ENCODE measurements around the gene KANK4.
A peak's percentile ranks its signal among the peaks of the same experiment; 100 is the strongest.

KANK4 gene

DNA sequence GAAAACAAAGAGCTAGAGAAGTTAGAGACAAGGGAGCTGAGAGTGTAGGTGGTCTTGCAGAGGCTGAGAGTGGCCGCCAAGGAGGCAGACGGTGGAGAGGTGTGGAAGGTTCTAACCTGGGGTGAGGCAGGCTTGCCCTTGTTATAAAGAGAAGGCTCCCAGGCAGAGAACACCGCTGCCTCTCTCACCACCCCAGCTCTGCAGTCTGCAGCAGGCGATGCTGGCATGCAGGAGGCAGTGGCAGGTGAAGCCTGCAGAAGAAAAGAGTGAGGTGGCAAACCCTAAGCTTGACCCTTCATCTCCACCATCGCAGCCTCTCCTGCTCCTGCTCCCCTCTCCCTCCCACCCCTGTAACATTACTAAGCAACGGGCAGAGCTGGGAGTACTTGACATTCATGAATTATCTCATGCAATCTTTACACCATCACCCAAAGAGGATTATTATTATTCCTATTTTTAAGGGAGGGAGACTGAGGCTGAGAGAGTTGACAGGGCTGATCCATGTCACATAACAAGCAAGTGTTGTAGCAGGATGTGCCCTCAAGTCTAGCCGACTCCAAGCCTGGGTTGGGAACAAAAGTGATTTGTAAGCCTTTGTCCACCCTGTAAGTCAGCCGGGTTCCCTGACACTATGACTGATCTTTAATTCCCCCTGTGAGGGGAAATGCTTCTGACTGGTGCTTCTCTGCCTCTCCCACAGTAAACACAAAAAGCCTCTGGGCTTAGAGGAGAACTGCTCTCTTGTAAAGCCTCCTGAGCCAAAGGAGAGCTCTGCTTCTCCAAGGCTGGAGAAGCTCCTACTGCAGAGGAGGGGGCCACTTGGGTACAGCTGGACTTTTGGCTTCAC lies 36.1 kb downstream of the KANK4 start:
- H3K9me3 Mint-ChIP-seq = no peaks in the 10 kb centered on the region
- no peaks in the 10 kb centered on the region for H3K36me3 Mint-ChIP-seq (ENCODE audit: low read depth)
- no peak for DNase-seq (ENCODE audit: low spot score)
- H3K4me3 Mint-ChIP-seq = no peak overlapping the region
- H3K4me1 Mint-ChIP-seq (ENCODE audit: low read depth) = no peaks in the 10 kb centered on the region
- H3K27ac Mint-ChIP-seq = no peak overlapping the region
- H3K27me3 Mint-ChIP-seq (ENCODE audit: low read depth) = peaks cover 29% of the 10 kb centered on the region

DNA sequence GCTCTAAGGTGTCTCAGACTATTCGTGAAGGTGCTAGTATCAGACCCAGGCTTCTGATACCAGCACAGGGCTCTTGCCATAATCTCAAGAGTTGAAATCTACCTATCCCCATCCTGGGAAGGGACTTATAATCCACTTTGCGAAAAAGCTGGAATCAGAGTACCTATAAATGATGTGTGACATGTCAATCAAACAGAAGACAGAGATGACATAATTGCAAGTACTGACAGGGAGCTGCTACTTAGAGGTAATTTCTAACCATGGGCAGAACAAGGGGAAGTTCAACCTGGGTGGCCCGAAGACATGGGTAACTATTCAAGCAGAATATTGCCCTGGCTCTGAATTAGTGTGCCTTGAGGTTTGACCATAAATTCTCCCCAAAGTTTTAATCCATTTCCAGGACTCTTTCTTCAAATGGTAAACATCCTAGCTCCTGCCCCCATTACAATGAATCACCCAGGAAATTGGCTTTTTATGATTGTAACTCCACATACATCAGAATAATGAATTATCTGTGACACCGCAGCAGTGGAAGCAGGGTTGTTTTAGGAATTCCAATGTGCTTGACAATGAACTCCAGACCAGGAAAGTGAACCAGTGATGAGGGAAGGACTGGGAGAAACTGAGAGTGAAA lies 37.2 kb downstream of the KANK4 start:
- Mint-ChIP-seq H3K4me3 (no peak overlapping the region), H3K27me3 (ENCODE audit: low read depth) (peaks cover 26% of the 10 kb centered on the region), H3K36me3 (ENCODE audit: low read depth) (no peaks in the 10 kb centered on the region), H3K27ac (no peak overlapping the region), H3K9me3 (no peaks in the 10 kb centered on the region), H3K4me1 (ENCODE audit: low read depth) (no peaks in the 10 kb centered on the region)
- no peak for DNase-seq (ENCODE audit: low spot score)

GRCh38 chr1:62280960-62281465 lies 38.2 kb downstream of the KANK4 start:
- Mint-ChIP-seq H3K27ac (no peak overlapping the region), H3K4me1 (ENCODE audit: low read depth) (no peaks in the 10 kb centered on the region), H3K36me3 (ENCODE audit: low read depth) (no peaks in the 10 kb centered on the region), H3K27me3 (ENCODE audit: low read depth) (peaks cover 18% of the 10 kb centered on the region), H3K4me3 (no peak overlapping the region), H3K9me3 (no peaks in the 10 kb centered on the region)
- no peak for DNase-seq (ENCODE audit: low spot score)

DNA sequence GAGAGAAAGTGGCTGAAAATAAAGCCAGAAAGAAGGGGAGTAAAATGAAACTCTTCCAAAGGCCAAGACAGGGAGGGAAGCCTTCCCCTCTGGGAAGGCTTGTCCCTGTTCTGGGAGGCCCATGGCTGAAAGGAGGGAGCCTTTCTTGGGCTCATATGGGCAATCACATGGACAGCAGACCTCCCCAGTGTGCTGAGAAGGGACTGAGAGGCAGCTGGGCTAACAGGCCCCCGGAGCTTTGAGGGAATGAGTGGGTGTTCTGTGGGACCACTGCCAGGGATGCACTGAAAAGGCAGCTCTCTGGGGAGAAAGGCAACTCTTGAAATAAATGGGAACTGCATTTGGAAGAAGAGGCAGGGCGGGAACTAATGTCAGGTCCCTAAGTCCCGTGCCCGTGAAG lies 39.1 kb downstream of the KANK4 start:
- H3K9me3 Mint-ChIP-seq = no peaks in the 10 kb centered on the region
- H3K27ac Mint-ChIP-seq = no peak overlapping the region
- H3K4me1 Mint-ChIP-seq (ENCODE audit: low read depth) = no peaks in the 10 kb centered on the region

DNA sequence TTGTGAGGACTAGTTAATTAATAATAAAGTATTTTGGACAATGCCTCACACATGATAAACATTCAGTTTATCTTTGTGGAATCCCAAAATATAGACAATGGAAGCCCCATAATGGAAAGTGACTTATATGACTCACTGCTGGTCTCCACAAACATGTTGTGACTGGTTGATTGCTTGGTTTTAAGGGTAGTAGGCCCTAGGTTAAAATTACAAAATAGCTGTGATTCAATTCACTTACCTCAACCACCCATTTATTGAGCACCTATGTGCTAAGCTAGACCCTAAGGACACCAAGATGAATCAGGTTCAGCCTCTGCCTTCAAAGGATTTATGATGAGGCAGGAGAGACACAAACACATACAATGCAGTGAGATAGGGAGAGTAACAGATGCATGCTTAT lies 42.4 kb downstream of the KANK4 start:
- no peaks in the 10 kb centered on the region for H3K9me3 Mint-ChIP-seq
- H3K4me3 Mint-ChIP-seq = no peak overlapping the region
- H3K4me1 Mint-ChIP-seq (ENCODE audit: low read depth) = peaks cover 8% of the 10 kb centered on the region
- H3K36me3 Mint-ChIP-seq (ENCODE audit: low read depth) = no peaks in the 10 kb centered on the region
- no peak overlapping the region for H3K27ac Mint-ChIP-seq
- DNase-seq (ENCODE audit: low spot score) = no peak
- H3K27me3 Mint-ChIP-seq (ENCODE audit: low read depth) = no peaks in the 10 kb centered on the region

More for the DNA sequence above, 39.1 kb downstream of the KANK4 start:
- DNase-seq (ENCODE audit: low spot score) = no peak
- Mint-ChIP-seq H3K27me3 (ENCODE audit: low read depth) (peaks cover 12% of the 10 kb centered on the region), H3K4me3 (no peak overlapping the region), H3K36me3 (ENCODE audit: low read depth) (no peaks in the 10 kb centered on the region)

DNA sequence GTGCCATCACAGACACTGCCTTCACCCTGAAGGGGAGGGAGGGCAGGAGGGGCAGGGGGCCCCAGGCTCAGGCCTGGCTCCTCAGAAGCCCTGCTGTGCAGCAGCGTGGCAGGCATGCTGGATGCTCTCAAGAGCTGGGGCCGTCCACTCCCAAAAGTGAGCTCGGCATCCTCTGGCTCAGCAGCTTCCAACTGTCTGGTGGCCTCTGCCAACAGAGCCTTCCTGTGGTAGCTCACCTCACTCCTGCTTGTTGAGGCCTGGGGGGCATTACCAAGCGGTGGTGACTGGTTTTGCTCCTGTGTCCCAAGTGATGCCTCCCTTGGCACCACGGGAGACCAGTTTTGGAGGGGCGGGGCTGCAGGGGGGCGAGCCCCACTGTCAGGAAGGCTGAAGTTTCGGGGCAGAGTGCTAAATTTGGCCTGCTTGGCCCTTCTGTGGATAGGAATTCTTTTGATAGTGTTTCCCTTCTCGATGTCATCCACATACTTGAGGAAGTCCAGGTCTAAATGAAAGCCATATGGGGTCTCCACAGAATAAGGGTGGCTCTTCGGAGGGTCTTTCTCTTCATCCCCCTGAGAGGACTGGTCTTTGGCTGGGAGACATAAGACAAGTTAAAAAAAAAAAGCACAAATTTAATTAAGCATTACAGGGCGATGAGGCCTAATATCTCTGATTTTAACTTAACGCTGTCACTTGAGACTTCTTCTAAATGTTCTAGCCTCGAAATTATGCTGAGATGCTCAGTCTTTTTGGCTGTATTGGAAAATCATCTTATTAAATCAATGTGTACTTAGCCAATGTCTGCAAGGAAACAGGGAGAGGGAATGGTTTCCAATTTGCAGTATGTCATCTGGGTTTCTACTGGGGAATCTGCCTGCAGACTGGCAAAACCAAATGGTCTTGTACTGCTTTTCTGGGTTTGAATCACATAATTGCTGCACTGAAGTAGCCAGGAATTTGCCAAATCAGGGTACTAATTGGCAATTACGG lies 44.4 kb downstream of the KANK4 start:
- H3K9me3 Mint-ChIP-seq = no peaks in the 10 kb centered on the region
- DNase-seq (ENCODE audit: low spot score) = no peak
- H3K36me3 Mint-ChIP-seq (ENCODE audit: low read depth) = no peaks in the 10 kb centered on the region
- no peak overlapping the region for H3K4me3 Mint-ChIP-seq
- H3K27me3 Mint-ChIP-seq (ENCODE audit: low read depth) = no peaks in the 10 kb centered on the region
- no peak overlapping the region for H3K27ac Mint-ChIP-seq
- peaks cover 18% of the 10 kb centered on the region for H3K4me1 Mint-ChIP-seq (ENCODE audit: low read depth)

DNA sequence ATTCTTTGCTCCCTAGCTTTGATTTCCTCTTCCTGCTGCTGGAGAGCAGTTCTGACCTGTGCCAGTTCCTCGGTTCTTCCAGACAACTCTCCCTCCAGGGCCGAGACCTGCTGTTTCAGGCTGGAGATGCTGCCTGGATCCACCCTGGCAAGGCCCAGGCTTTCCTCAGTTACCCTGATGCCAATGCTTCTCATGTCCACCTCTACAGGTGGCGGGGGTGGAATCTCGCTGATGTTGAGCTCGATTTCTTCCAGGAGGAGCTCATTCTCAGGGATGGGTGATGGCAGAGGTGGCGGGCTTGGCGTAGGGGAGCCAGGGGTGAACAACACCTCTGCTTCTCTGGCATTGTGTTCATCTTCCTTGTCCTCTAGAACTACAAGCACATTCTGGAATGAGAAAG lies 45.3 kb downstream of the KANK4 start:
- DNase-seq (ENCODE audit: low spot score) = no peak
- no peak overlapping the region for H3K4me3 Mint-ChIP-seq
- no peaks in the 10 kb centered on the region for H3K36me3 Mint-ChIP-seq (ENCODE audit: low read depth)
- H3K27ac Mint-ChIP-seq = peak overlapping the region; percentile 17
- no peaks in the 10 kb centered on the region for H3K27me3 Mint-ChIP-seq (ENCODE audit: low read depth)
- no peaks in the 10 kb centered on the region for H3K9me3 Mint-ChIP-seq
- H3K4me1 Mint-ChIP-seq (ENCODE audit: low read depth) = peaks cover 18% of the 10 kb centered on the region

DNA sequence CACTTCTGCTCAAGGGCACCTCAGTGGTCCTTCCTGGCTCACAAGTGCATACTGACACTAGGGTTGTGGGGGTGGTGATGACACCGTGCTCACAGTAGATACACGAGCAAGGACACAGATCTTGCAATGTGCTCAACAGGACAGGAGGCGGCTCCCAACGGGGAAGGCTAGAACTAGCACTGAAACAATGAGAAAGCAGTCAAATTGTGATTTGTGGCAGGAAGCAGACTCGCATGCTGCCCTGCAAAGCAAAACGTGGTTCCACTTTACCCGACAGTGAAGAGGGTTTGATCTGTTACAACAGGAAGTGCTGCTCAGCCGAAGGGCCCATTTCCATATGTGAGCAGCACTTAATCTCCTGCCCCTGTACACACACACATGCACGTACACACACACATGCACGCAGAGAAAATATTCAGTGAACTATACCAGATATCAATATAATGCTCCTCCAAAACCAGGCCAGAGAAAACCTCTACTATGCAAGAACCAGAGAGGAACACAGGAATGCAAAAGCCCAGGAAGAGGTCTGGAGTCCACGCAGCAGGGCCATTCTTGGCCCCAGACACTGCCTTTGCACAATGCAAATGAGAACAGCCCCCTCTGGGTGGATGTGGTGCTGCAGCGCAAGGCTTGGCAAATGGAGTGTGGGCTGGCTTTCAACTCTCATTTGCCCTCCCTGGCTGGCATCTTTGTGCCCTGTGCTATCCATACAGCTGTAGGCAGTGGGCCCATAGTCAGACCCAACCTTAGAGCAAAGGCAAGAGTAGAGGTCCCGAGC lies 47.1 kb downstream of the KANK4 start:
- H3K27me3 Mint-ChIP-seq (ENCODE audit: low read depth) = no peaks in the 10 kb centered on the region
- peak; percentile 32 for DNase-seq (ENCODE audit: low spot score)
- peaks cover 18% of the 10 kb centered on the region for H3K4me1 Mint-ChIP-seq (ENCODE audit: low read depth)
- peak overlapping the region; percentile 91 for H3K27ac Mint-ChIP-seq
- peak overlapping the region; percentile 50 for H3K4me3 Mint-ChIP-seq
- H3K9me3 Mint-ChIP-seq = no peaks in the 10 kb centered on the region
- H3K36me3 Mint-ChIP-seq (ENCODE audit: low read depth) = no peaks in the 10 kb centered on the region

DNA sequence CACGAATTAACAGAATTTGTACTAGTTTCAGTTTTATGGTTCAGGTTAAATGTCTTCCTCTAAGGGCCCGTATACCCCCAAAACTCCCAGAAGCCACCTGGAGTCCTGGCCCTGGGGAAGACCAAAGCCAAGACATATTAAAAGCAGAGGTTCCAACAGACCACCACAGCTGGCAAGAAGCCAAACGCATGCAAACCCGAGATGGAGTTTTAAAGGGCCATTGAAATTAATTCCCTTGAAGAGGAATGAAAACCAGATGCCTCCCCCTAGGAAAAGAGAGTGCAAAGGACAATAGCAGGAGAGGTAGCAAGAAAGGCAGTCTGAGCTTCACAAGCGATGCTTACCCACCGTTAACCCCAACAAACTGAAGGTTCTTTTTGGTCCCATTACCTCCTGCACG lies 48.1 kb downstream of the KANK4 start:
- Mint-ChIP-seq H3K4me1 (ENCODE audit: low read depth) (peaks cover 18% of the 10 kb centered on the region), H3K27me3 (ENCODE audit: low read depth) (no peaks in the 10 kb centered on the region), H3K4me3 (no peak overlapping the region), H3K36me3 (ENCODE audit: low read depth) (no peaks in the 10 kb centered on the region), H3K27ac (no peak overlapping the region), H3K9me3 (no peaks in the 10 kb centered on the region)
- no peak for DNase-seq (ENCODE audit: low spot score)

DNA sequence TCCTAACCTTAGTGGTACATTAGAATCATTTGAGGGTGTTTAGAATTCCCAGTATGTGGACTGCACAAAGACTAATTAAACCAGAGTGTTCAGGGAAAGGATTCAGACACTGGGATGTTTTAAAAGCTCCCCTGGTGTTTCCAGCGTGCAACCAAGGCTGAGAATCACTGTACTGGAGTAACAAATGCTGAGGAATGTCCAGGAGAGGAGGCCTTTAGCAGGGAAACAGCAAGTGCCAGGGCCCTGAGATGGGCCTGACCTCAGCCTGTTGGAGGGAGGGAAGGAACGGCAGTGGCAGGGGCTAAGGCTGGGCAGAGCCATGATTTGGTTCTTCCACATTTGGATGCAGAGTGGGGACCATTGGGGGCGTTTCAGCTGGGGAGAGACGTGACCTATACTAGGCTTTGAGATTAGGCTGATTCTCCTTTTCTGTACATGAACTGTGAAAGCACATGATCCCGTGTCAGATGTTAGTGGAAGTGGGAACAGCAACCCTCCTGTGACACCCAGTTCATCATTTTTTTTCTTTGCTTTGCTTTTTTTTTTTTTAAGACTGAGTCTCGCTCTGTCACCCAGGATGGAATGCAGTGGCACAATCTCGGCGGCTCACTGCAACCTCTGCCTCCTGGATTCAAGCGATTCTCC lies 49.3 kb downstream of the KANK4 start:
- no peak for DNase-seq (ENCODE audit: low spot score)
- Mint-ChIP-seq H3K4me3 (no peak overlapping the region), H3K36me3 (ENCODE audit: low read depth) (no peaks in the 10 kb centered on the region), H3K4me1 (ENCODE audit: low read depth) (peaks cover 18% of the 10 kb centered on the region), H3K27ac (no peak overlapping the region), H3K27me3 (ENCODE audit: low read depth) (no peaks in the 10 kb centered on the region), H3K9me3 (no peaks in the 10 kb centered on the region)

DNA sequence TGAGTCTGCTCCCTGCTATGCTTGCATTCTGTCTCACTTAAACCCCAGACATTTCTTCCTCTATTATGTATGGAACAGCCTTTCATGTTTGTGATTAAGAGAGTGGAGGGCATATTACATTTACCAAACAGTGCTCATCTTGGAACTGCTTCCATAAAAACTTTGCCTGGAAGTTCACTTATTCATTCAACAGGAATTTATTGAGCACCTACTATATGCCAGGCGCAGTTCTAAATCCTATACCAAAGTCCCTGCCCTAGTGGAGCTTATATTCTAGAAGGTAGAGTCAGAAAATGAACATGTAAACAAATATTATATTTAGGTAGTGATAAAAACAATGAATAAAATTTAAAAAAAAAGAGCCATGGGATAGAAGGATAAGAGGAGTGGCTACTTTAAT lies 49.8 kb downstream of the KANK4 start:
- no peak for DNase-seq (ENCODE audit: low spot score)
- no peaks in the 10 kb centered on the region for H3K9me3 Mint-ChIP-seq
- no peak overlapping the region for H3K4me3 Mint-ChIP-seq
- peaks cover 18% of the 10 kb centered on the region for H3K4me1 Mint-ChIP-seq (ENCODE audit: low read depth)
- H3K36me3 Mint-ChIP-seq (ENCODE audit: low read depth) = no peaks in the 10 kb centered on the region
- no peaks in the 10 kb centered on the region for H3K27me3 Mint-ChIP-seq (ENCODE audit: low read depth)
- no peak overlapping the region for H3K27ac Mint-ChIP-seq

GRCh38 chr1:62268315-62268714 lies 50.9 kb downstream of the KANK4 start:
- Mint-ChIP-seq H3K27me3 (ENCODE audit: low read depth) (no peaks in the 10 kb centered on the region), H3K4me1 (ENCODE audit: low read depth) (peaks cover 18% of the 10 kb centered on the region), H3K9me3 (no peaks in the 10 kb centered on the region), H3K4me3 (no peak overlapping the region), H3K27ac (no peak overlapping the region), H3K36me3 (ENCODE audit: low read depth) (no peaks in the 10 kb centered on the region)
- no peak for DNase-seq (ENCODE audit: low spot score)

Measured in T-helper 2 cell treated with Interferon-gamma antibody and Interleukin-4, amounts not matched to agents 5 μg/mL and 100 μg/mL, for 36 hours (primary cell).